Esophagus squamous epithelium (tissue), 4 donors: ENCODE results near the gene HDDC2.

Source experiments
- CTCF ChIP-seq, 6 experiments: fragments of 450-650 bp in 4 of 6; fragments of 200-600 bp in 2 of 6; sonication (generic) in 2 of 6; IDR thresholded peaks; one replicate each; pipeline ENCODE4 v1.5.1; 2016 to 2019; ENCODE audit warnings: antibody characterized with exemption in 6 of 6, mild to moderate bottlenecking in 4 of 6, moderate library complexity in 4 of 6
- POLR2A ChIP-seq, 4 donors: fragments of 450-650 bp; IDR thresholded peaks; one replicate each; pipeline ENCODE4 v1.6.1; 2017; ENCODE audit warnings: antibody characterized with exemption in 4 of 4, mild to moderate bottlenecking in 4 of 4, moderate library complexity in 3 of 4

GRCh38 chr6:125314009-125314581 is 12.3 kb upstream of the HDDC2 start:
- TF ChIP-seq CTCF (IDR thresholded peaks at IDR 0.05) (peak; percentile 53 to 85 (median 74)), POLR2A (IDR thresholded peaks at IDR 0.05) (no peak)
